GM12801 (cell line): ENCODE data around the gene CARD9.

Experiments used
- CTCF ChIP-seq: IDR thresholded peaks from one replicate; pipeline ENCODE4 v1.5.1; 2011; ENCODE audit warnings: control low read depth; ENCODE audit not compliant: insufficient read length; ENCODE audit errors: extremely low read depth

Gene CARD9

GRCh38 chr9:136353088-136353487 is 20.4 kb downstream of the CARD9 start:
- no peak for TF ChIP-seq CTCF

GRCh38 chr9:136352682-136353081 is 20.8 kb downstream of the CARD9 start:
- TF ChIP-seq CTCF: no peak

GRCh38 chr9:136351252-136351800 is 22.1 kb downstream of the CARD9 start:
- TF ChIP-seq CTCF: no peak

GRCh38 chr9:136349546-136349945 is 23.9 kb downstream of the CARD9 start:
- no peak for TF ChIP-seq CTCF

- TF ChIP-seq CTCF: no peak
Measured at GRCh38 chr9:136348691-136349090, 24.8 kb downstream of the CARD9 start.

GRCh38 chr9:136347472-136348256 is 25.8 kb downstream of the CARD9 start:
- no peak for TF ChIP-seq CTCF

GRCh38 chr9:136346927-136347465 is 26.5 kb downstream of the CARD9 start:
- TF ChIP-seq CTCF: no peak
